Suprapubic skin (tissue), 3 donors: ENCODE data around the gene RELT.

ENCODE experiments used
- POLR2AphosphoS5 ChIP-seq, 3 donors: sonication (generic); formaldehyde crosslinking; IDR thresholded peaks; one replicate each; pipeline ENCODE4 v1.6.1; 2017; ENCODE audit warnings: antibody characterized with exemption in 3 of 3
- TF ChIP-seq, protein P1 (sequence below), 2 donors: fragments of 200-600 bp in 1 of 2; fragments of 450-650 bp in 1 of 2; sonication (generic) in 1 of 2; IDR thresholded peaks; one replicate each; pipeline ENCODE4 v1.5.1; 2016 to 2019; ENCODE audit warnings: antibody characterized with exemption in 2 of 2, mild to moderate bottlenecking in 1 of 2, moderate library complexity in 1 of 2

DNA sequence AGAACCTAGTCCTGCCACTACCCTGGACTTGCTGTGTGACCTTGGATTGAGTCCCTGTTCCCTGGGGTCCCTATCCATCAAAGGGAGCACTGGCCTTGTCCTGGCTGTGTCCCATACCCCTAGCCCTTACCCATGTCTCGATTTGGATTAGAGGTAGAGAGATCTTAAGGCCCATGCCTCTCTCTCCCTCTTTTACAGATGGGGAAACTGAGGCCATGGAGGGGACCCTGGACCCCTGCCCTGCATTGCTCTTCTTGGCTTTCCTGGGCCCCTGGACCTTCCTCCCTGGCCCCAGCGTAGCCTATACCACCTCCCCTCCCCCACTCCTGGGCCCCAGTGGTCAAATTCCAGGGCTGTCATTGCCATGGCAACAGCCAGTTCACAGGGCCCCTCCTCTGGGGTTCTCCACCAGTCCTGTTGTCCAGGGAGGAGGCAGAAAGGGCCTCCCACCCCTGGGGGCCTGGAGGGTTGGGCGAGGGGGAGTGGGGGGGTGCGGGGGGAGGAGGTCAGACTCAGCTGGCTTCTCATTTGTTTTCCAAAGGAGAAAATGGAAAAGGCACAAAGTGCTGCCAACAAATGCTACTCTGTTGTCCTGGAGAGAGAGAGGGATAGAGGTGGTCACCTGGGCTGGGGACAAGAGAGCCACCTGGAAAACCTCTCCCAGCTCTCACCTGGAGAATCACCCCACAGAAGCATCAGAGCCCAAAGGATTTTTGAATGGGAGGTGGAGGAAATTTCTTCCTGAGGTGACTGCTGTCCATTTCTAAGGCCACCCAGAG is 44.9 kb upstream of the RELT start:
- TF ChIP-seq, protein P1, sequence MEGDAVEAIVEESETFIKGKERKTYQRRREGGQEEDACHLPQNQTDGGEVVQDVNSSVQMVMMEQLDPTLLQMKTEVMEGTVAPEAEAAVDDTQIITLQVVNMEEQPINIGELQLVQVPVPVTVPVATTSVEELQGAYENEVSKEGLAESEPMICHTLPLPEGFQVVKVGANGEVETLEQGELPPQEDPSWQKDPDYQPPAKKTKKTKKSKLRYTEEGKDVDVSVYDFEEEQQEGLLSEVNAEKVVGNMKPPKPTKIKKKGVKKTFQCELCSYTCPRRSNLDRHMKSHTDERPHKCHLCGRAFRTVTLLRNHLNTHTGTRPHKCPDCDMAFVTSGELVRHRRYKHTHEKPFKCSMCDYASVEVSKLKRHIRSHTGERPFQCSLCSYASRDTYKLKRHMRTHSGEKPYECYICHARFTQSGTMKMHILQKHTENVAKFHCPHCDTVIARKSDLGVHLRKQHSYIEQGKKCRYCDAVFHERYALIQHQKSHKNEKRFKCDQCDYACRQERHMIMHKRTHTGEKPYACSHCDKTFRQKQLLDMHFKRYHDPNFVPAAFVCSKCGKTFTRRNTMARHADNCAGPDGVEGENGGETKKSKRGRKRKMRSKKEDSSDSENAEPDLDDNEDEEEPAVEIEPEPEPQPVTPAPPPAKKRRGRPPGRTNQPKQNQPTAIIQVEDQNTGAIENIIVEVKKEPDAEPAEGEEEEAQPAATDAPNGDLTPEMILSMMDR (IDR thresholded peaks at IDR 0.05): no peak
- TF ChIP-seq POLR2AphosphoS5 (IDR thresholded peaks at IDR 0.05): no peak
